ENCODE measurements around the gene GULP1.

DNA sequence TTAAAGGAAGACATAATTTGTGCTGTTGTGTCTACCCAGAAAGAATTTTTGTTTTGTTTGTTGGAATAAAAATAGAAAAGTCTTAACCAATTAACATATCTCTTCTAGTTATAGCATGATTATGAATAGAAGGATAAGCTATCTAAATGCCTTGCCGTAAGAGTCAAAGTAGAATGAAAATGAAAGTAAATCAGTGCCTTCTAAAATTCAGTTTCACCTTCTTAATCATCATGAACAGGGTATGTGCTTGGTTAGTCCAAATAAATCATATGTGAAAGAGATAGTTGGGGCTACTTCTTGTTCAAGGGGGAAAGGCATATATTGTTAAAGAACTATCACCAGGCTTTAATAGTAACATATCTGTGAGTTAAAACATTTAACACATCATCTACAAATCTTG lies 91.5 kb downstream of the GULP1 start:
- TF ChIP-seq ZNF175 (tag by site-specific recombination; IDR thresholded peaks at IDR 0.05), result no peak
- TF ChIP-seq YY1 (tag by site-specific recombination; IDR thresholded peaks at IDR 0.05), result no peak
- TF ChIP-seq, protein P1, sequence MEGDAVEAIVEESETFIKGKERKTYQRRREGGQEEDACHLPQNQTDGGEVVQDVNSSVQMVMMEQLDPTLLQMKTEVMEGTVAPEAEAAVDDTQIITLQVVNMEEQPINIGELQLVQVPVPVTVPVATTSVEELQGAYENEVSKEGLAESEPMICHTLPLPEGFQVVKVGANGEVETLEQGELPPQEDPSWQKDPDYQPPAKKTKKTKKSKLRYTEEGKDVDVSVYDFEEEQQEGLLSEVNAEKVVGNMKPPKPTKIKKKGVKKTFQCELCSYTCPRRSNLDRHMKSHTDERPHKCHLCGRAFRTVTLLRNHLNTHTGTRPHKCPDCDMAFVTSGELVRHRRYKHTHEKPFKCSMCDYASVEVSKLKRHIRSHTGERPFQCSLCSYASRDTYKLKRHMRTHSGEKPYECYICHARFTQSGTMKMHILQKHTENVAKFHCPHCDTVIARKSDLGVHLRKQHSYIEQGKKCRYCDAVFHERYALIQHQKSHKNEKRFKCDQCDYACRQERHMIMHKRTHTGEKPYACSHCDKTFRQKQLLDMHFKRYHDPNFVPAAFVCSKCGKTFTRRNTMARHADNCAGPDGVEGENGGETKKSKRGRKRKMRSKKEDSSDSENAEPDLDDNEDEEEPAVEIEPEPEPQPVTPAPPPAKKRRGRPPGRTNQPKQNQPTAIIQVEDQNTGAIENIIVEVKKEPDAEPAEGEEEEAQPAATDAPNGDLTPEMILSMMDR (tag by site-specific recombination; IDR thresholded peaks at IDR 0.05), result no peak
- TF ChIP-seq ZNF335 (tag by site-specific recombination; conservative IDR thresholded peaks at IDR 0.05), result no peak
- TF ChIP-seq SETDB1 (IDR thresholded peaks at IDR 0.05; ENCODE audit: insufficient read length, low read length), result no peak
- no peak for TF ChIP-seq KLF16 (tag by site-specific recombination; IDR thresholded peaks at IDR 0.05)

Data from HEK293 (cell line).